ENCODE results near the gene GINS2. TPM values are rescaled to one million over a fixed set of nuclear protein-coding genes. Genes with fewer than 3 reads are reported as not detected.

Gene GINS2
- total RNA-seq = not detected

DNA sequence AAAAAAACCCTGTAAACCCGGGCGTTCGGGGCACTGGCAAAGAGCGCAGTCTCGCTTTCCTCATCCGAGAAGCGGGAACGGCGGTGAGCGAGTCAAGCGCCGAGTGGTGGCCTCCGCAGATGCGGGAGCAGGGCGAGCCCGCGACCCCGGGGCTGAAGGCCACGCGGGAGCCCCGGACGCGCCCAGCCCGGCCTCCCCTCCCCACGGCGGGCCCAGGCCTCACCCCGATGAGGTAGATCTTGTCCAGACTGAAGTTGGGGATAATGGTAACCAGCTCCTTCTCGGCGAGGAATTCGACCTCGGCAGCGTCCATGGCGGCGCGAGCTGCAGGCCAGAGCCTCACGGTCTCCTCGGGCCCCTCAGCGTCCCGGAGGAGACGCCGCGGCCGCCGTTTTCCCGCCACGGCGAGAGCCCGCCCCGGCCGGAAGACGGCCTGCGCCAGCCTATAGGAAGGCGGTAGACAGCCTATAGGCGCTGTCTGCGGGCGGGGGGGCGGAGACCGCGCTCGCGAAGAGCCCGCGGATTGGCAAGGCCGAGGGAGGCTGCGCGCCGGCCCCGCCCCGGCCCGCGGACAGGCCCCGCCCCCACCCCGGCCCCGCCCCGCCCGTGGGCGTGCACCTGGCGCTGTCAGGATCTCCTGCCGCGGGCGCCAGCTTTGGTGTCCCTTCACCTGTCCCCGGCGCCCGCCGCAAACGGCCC lies at the start of gene GINS2:
TSS of gene GINS2 (minus strand) at position 369 of the 699 bp plus-strand sequence. CDS start at position 313, 56 bp downstream.
- Histone ChIP-seq H3K27ac (no peak within 1 kb of the TSS), H3K36me3 (no peaks in the 10 kb centered on the region), H3K27me3 (no peaks in the 10 kb centered on the region), H3K4me3 (peak within 1 kb of the TSS; percentile 73 to 78), H3K9me3 (no peaks in the 10 kb centered on the region), H3K4me1 (peaks cover 0 to 6% of the 10 kb centered on the region in 2 donors)
- intact Hi-C loops (cut with DNase I) = no loop called here
- TF ChIP-seq, protein P1, sequence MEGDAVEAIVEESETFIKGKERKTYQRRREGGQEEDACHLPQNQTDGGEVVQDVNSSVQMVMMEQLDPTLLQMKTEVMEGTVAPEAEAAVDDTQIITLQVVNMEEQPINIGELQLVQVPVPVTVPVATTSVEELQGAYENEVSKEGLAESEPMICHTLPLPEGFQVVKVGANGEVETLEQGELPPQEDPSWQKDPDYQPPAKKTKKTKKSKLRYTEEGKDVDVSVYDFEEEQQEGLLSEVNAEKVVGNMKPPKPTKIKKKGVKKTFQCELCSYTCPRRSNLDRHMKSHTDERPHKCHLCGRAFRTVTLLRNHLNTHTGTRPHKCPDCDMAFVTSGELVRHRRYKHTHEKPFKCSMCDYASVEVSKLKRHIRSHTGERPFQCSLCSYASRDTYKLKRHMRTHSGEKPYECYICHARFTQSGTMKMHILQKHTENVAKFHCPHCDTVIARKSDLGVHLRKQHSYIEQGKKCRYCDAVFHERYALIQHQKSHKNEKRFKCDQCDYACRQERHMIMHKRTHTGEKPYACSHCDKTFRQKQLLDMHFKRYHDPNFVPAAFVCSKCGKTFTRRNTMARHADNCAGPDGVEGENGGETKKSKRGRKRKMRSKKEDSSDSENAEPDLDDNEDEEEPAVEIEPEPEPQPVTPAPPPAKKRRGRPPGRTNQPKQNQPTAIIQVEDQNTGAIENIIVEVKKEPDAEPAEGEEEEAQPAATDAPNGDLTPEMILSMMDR (IDR thresholded peaks at IDR 0.05) = no peak
- DNase-seq (ENCODE audit: low spot score in 2 of 2) = peak; percentile 67 to 93

DNA sequence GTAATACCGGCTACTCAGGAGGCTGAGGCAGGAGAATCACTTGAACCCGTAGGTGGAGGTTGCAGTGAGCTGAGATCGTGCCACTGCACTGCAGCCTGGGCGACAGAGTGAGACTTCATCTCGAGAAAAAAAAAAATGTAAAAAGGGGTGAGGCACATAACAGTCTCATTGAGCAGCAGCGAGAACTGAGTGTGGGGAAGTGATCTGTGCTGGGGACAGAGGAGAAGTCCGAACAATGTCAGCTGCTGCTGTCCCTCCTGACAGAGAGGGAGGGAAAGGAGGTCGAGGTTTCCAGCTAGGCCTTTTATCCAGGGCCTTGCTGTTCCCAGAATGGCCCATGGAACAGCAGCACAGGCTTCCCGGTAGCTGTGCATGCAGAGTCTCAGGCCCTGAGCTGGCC lies 48.2 kb upstream of the GINS2 start:
- Histone ChIP-seq H3K27me3 (no peaks in the 10 kb centered on the region), H3K9me3 (no peaks in the 10 kb centered on the region), H3K4me3 (no peak overlapping the region), H3K4me1 (no peaks in the 10 kb centered on the region), H3K36me3 (no peaks in the 10 kb centered on the region), H3K27ac (no peak overlapping the region)
- intact Hi-C loops (cut with DNase I) = no loop called here
- DNase-seq (ENCODE audit: low spot score in 2 of 2) = no peak
- TF ChIP-seq, protein P1 (IDR thresholded peaks at IDR 0.05) = no peak

DNA sequence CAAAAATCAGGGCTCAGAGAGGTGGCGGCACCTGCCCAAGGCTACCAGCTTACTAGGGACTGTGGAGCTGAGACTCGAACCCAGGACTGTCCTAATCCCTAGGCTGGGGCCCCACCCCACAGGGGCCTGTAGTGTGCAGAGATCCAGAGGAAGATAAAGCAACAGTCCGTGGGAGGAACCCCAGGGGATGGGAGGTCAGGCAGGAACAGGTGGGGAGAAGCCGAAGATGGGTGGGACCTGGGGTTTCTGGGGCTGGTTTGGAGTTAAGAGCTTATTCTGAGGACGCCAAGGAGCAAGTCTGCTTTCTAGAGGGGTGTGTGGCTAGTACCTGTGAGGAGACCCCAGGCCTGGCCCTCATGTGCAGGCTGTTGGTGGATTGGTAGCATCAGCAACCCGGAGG lies 47.2 kb upstream of the GINS2 start:
- Histone ChIP-seq H3K27ac (no peak overlapping the region), H3K4me3 (no peak overlapping the region), H3K9me3 (no peaks in the 10 kb centered on the region), H3K27me3 (no peaks in the 10 kb centered on the region), H3K4me1 (no peaks in the 10 kb centered on the region), H3K36me3 (no peaks in the 10 kb centered on the region)
- no peak for DNase-seq (ENCODE audit: low spot score in 2 of 2)
- TF ChIP-seq, protein P1 (IDR thresholded peaks at IDR 0.05) = no peak
- intact Hi-C loops (cut with DNase I) = no loop called here

DNA sequence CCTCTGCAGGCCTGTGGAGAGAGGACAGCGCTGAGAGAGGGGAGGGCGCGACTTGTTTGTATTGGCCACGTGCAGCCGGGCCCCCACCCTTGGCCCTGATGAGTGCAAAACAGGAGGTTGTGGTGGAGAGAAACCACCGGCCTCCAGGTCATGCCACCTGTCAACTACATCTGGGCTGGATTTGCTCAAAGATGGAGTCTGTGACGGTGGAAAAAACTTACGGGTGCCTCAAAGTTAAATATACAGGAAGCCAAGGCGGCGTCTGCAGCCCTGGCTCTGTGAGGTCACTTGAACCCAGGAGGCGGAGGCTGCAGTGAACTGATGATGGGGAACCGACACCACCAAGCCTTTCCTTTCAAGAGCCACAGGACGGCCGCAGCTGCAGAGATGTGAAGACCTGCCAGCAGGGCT lies 46.5 kb upstream of the GINS2 start:
- Histone ChIP-seq H3K4me1 (no peaks in the 10 kb centered on the region), H3K27me3 (no peaks in the 10 kb centered on the region), H3K27ac (no peak overlapping the region), H3K4me3 (no peak overlapping the region), H3K9me3 (no peaks in the 10 kb centered on the region), H3K36me3 (no peaks in the 10 kb centered on the region)
- TF ChIP-seq, protein P1 (IDR thresholded peaks at IDR 0.05) = no peak
- DNase-seq (ENCODE audit: low spot score in 2 of 2) = no peak
- intact Hi-C loops (cut with DNase I) = no loop called here

DNA sequence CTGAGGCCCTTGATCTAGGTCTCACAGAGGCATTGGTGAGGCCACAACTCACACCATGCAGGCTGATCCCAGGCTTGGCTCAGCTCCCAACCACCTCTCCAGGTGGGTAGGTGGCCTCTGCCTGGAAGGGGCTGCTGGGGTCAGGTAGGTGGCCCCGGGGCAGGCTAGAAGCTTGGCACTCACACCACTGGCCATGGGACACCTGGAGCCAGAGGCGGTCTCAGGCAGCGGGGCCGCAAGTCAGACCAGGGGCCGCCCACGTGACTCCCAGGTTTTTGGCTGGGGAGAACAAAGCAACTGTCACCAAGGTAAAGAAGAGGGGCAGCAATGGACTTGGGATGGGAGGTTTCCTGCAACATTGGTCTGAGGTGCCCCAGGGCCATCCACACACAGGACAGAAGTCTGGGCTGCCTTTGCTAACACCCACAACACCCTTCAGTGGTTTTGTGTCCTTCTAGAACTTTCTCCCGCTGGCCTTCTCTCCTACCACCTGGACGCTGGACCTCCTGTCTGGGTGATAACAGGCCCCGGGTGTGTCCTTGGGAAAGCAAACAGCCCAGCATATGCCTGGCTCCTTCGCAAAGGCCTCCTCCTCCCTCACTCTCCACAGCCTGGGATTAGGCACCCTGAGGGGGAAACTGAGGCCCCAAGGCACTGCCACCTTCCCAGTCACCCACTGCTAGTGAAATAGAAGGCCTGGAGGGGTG lies 45.7 kb upstream of the GINS2 start:
- no peaks in the 10 kb centered on the region for H3K27me3 ChIP-seq
- H3K36me3 ChIP-seq = no peaks in the 10 kb centered on the region
- no peak overlapping the region for H3K27ac ChIP-seq
- no peak for DNase-seq (ENCODE audit: low spot score in 2 of 2)
- TF ChIP-seq, protein P1 (IDR thresholded peaks at IDR 0.05) = no peak
- H3K9me3 ChIP-seq = no peaks in the 10 kb centered on the region
- no peaks in the 10 kb centered on the region for H3K4me1 ChIP-seq
- intact Hi-C loops (cut with DNase I) = no loop called here
- no peak overlapping the region for H3K4me3 ChIP-seq

All from ascending aorta (tissue), 2 donors.